ENCODE data around the gene C9orf72. TPM values are rescaled to one million over a fixed set of nuclear protein-coding genes. Genes with fewer than 3 reads are reported as not detected.

C9orf72 gene
- total RNA-seq, 1 experiment from 2014 or later = 5.9 TPM

GRCh38 chr9:27595733-27596132, 22.5 kb upstream of the C9orf72 start:
- no peak overlapping the region for H3K27ac ChIP-seq (ENCODE audit: low read depth, low read length, poor library complexity, severe bottlenecking)
- no peaks in the 10 kb centered on the region for H3K4me1 ChIP-seq (ENCODE audit: insufficient read depth, low read length, poor library complexity, severe bottlenecking)
- no peaks in the 10 kb centered on the region for H3K9me3 ChIP-seq (ENCODE audit: low read depth, low read length, poor library complexity, severe bottlenecking)
- BruUV-seq (replicated peaks) = no TSS peak
- POLR2A ChIA-PET (ENCODE audit: low non-redundant PET) = no interaction called here
- H3K4me3 ChIP-seq (ENCODE audit: low read depth, low read length, poor library complexity, severe bottlenecking) = no peak overlapping the region
- intact Hi-C loops (cut with micrococcal nuclease; ENCODE audit: unreplicated experiment) = no loop called here
- H3K27me3 ChIP-seq (replicated peaks; ENCODE audit: insufficient read depth, low read depth, low read length, poor library complexity) = no peaks in the 10 kb centered on the region
- TF ChIP-seq EZH2 (IDR thresholded peaks at IDR 0.05; ENCODE audit: borderline replicate concordance, low read depth, low read length, poor library complexity, severe bottlenecking) = no peak
- CTCF ChIA-PET = no interaction called here
- H3K36me3 ChIP-seq (ENCODE audit: insufficient read depth, low read length, poor library complexity, severe bottlenecking) = no peaks in the 10 kb centered on the region
- DNase-seq (ENCODE audit: low spot score) = no peak

- POLR2A ChIA-PET (ENCODE audit: low non-redundant PET) = no interaction called here
- DNase-seq (ENCODE audit: low spot score) = no peak
- Histone ChIP-seq H3K27me3 (replicated peaks; ENCODE audit: insufficient read depth, low read depth, low read length, poor library complexity) (no peaks in the 10 kb centered on the region), H3K4me3 (ENCODE audit: low read depth, low read length, poor library complexity, severe bottlenecking) (no peak overlapping the region), H3K27ac (ENCODE audit: low read depth, low read length, poor library complexity, severe bottlenecking) (no peak overlapping the region), H3K9me3 (ENCODE audit: low read depth, low read length, poor library complexity, severe bottlenecking) (no peaks in the 10 kb centered on the region), H3K36me3 (ENCODE audit: insufficient read depth, low read length, poor library complexity, severe bottlenecking) (no peaks in the 10 kb centered on the region), H3K4me1 (ENCODE audit: insufficient read depth, low read length, poor library complexity, severe bottlenecking) (no peaks in the 10 kb centered on the region)
- CTCF ChIA-PET = no interaction called here
- BruUV-seq (replicated peaks) = no TSS peak
- no peak for TF ChIP-seq EZH2 (IDR thresholded peaks at IDR 0.05; ENCODE audit: borderline replicate concordance, low read depth, low read length, poor library complexity, severe bottlenecking)
- TF ChIP-seq CTCF (conservative IDR thresholded peaks at IDR 0.05; ENCODE audit: low read depth, low read length) = no peak
- intact Hi-C loops (cut with micrococcal nuclease; ENCODE audit: unreplicated experiment) = no loop called here
These were observed 18.4 kb upstream of the C9orf72 start for GRCh38 chr9:27591672-27592071.

GRCh38 chr9:27591093-27591492, 17.8 kb upstream of the C9orf72 start:
- no peaks in the 10 kb centered on the region for H3K36me3 ChIP-seq (ENCODE audit: insufficient read depth, low read length, poor library complexity, severe bottlenecking)
- CTCF ChIA-PET = no interaction called here
- no peaks in the 10 kb centered on the region for H3K9me3 ChIP-seq (ENCODE audit: low read depth, low read length, poor library complexity, severe bottlenecking)
- H3K4me1 ChIP-seq (ENCODE audit: insufficient read depth, low read length, poor library complexity, severe bottlenecking) = no peaks in the 10 kb centered on the region
- H3K27ac ChIP-seq (ENCODE audit: low read depth, low read length, poor library complexity, severe bottlenecking) = no peak overlapping the region
- no peak for TF ChIP-seq CTCF (conservative IDR thresholded peaks at IDR 0.05; ENCODE audit: low read depth, low read length)
- TF ChIP-seq EZH2 (IDR thresholded peaks at IDR 0.05; ENCODE audit: borderline replicate concordance, low read depth, low read length, poor library complexity, severe bottlenecking) = no peak
- H3K27me3 ChIP-seq (replicated peaks; ENCODE audit: insufficient read depth, low read depth, low read length, poor library complexity) = no peaks in the 10 kb centered on the region
- POLR2A ChIA-PET (ENCODE audit: low non-redundant PET) = no interaction called here
- DNase-seq (ENCODE audit: low spot score) = no peak
- intact Hi-C loops (cut with micrococcal nuclease; ENCODE audit: unreplicated experiment) = no loop called here
- H3K4me3 ChIP-seq (ENCODE audit: low read depth, low read length, poor library complexity, severe bottlenecking) = no peak overlapping the region
- no TSS peak for BruUV-seq (replicated peaks)

DNA sequence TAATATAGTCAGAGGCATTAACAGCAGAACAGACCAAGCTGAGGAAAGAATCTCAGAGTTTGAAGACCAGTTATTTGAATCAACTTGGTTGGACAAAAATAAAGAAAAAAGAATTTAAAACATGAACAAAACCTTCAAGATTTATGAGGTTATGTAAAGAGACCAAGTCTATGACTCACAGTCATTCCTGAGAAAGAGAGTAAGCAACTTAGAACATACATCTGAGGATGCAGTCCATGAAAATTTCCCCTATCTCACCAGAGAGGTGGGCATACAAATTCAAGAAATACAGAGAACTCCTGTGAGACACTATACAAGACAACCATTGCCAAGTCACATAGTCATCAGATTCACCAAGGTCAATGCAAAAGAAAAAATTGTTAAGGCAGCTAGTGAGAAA, 17.4 kb upstream of the C9orf72 start:
- no peaks in the 10 kb centered on the region for H3K36me3 ChIP-seq (ENCODE audit: insufficient read depth, low read length, poor library complexity, severe bottlenecking)
- H3K27ac ChIP-seq (ENCODE audit: low read depth, low read length, poor library complexity, severe bottlenecking) = no peak overlapping the region
- no TSS peak for BruUV-seq (replicated peaks)
- TF ChIP-seq CTCF (conservative IDR thresholded peaks at IDR 0.05; ENCODE audit: low read depth, low read length) (no peak), EZH2 (IDR thresholded peaks at IDR 0.05; ENCODE audit: borderline replicate concordance, low read depth, low read length, poor library complexity, severe bottlenecking) (no peak)
- POLR2A ChIA-PET (ENCODE audit: low non-redundant PET) = no interaction called here
- no peaks in the 10 kb centered on the region for H3K9me3 ChIP-seq (ENCODE audit: low read depth, low read length, poor library complexity, severe bottlenecking)
- no peaks in the 10 kb centered on the region for H3K4me1 ChIP-seq (ENCODE audit: insufficient read depth, low read length, poor library complexity, severe bottlenecking)
- H3K4me3 ChIP-seq (ENCODE audit: low read depth, low read length, poor library complexity, severe bottlenecking) = no peak overlapping the region
- H3K27me3 ChIP-seq (replicated peaks; ENCODE audit: insufficient read depth, low read depth, low read length, poor library complexity) = no peaks in the 10 kb centered on the region
- CTCF ChIA-PET = no interaction called here
- intact Hi-C loops (cut with micrococcal nuclease; ENCODE audit: unreplicated experiment) = no loop called here
- DNase-seq (ENCODE audit: low spot score) = no peak

Measured in A673 (cell line).